PC-3 (cell line): ENCODE results near the gene SPATC1L. TPM values are rescaled to one million over a fixed set of nuclear protein-coding genes. Genes with fewer than 3 reads are reported as not detected.

Source experiments
- ATAC-seq: fragments of 200-7000 bp; cut with Tn5 transposase; 2 replicates; pipeline ENCODE4 v1.9.1; 2020; ENCODE audit warnings: mild to moderate bottlenecking, moderate library complexity
- BruUV-seq: library from RNA; stranded (reverse); fragments of 400-500 nt; replicated peaks from 2 replicates; lab custom pipeline; 2021; lab: Mats Ljungman, UMichigan
- CTCF ChIA-PET: fragments of 300-600 bp; sonication (Branson Sonifier 250); formaldehyde crosslinking; loops from one replicate; lab custom pipeline; 2022; ENCODE audit warnings: antibody characterized with exemption; lab: Charles Lee
- POLR2A ChIA-PET: fragments of 300-600 bp; sonication (Branson Sonifier 250); formaldehyde crosslinking; loops from one replicate; lab custom pipeline; 2022; ENCODE audit warnings: antibody characterized with exemption; ENCODE audit not compliant: unreplicated experiment; lab: Charles Lee
- DNase-seq: peaks from one replicate; pipeline ENCODE4 v3.0.0-alpha.2; 2015
- H2AFZ ChIP-seq: fragments of 300-600 bp; sonication (generic); 2 replicates; pipeline ENCODE4 v1.6.0; 2016; ENCODE audit warnings: antibody characterized with exemption, low read length
- H3F3A ChIP-seq: fragments of 300-600 bp; sonication (generic); one replicate; pipeline ENCODE4 v1.6.0; 2017; ENCODE audit warnings: antibody characterized with exemption, low read length, control low read depth, mild to moderate bottlenecking; ENCODE audit not compliant: unreplicated experiment
- H3K27ac ChIP-seq: fragments of 300-600 bp; sonication (generic); 2 replicates; pipeline ENCODE4 v1.5.1; 2016; ENCODE audit warnings: mild to moderate bottlenecking, low read length
- H3K27me3 ChIP-seq: fragments of 300-600 bp; sonication (generic); 2 replicates; pipeline ENCODE4 v1.6.1; 2016; ENCODE audit warnings: low read length, mixed read lengths
- H3K36me3 ChIP-seq: fragments of 300-600 bp; sonication (generic); 2 replicates; pipeline ENCODE4 v1.6.1; 2016; ENCODE audit warnings: low read depth, mixed run types, low read length, mixed read lengths
- H3K4me1 ChIP-seq: fragments of 300-600 bp; sonication (generic); 2 replicates; pipeline ENCODE4 v1.5.1; 2016; ENCODE audit warnings: low read length; ENCODE audit not compliant: insufficient read depth
- H3K4me2 ChIP-seq: fragments of 300-600 bp; sonication (generic); 2 replicates; pipeline ENCODE4 v1.6.0; 2016; ENCODE audit warnings: low read length
- H3K4me3 ChIP-seq: fragments of 300-600 bp; sonication (generic); 2 replicates; pipeline ENCODE4 v1.5.1; 2016; ENCODE audit warnings: mild to moderate bottlenecking, low read length, mixed read lengths
- H3K79me2 ChIP-seq: fragments of 300-600 bp; sonication (generic); 2 replicates; pipeline ENCODE4 v1.6.1; 2017; ENCODE audit warnings: low read length, mixed read lengths
- H3K9ac ChIP-seq: fragments of 300-600 bp; sonication (generic); 2 replicates; pipeline ENCODE4 v1.6.0; 2016; ENCODE audit warnings: mild to moderate bottlenecking, low read length
- H3K9me2 ChIP-seq: fragments of 300-600 bp; sonication (generic); replicated peaks from 2 replicates; pipeline ENCODE4 v1.6.1; 2016; ENCODE audit warnings: mixed run types, low read length, mixed read lengths
- H3K9me3 ChIP-seq: fragments of 300-600 bp; sonication (generic); 2 replicates; pipeline ENCODE4 v1.6.1; 2016; ENCODE audit warnings: low read length, mixed read lengths
- H4K20me1 ChIP-seq: fragments of 300-600 bp; sonication (generic); 2 replicates; pipeline ENCODE4 v1.6.1; 2016; ENCODE audit warnings: low read length, mixed read lengths
- EZH2 ChIP-seq: fragments of 300-600 bp; sonication (generic); IDR thresholded peaks from one replicate; pipeline ENCODE4 v1.6.1; 2017; ENCODE audit warnings: antibody characterized with exemption, mild to moderate bottlenecking, low read length; ENCODE audit not compliant: unreplicated experiment
- EZH2phosphoT487 ChIP-seq: fragments of 300-600 bp; sonication (generic); IDR thresholded peaks from 2 replicates; pipeline ENCODE4 v1.6.1; 2018; ENCODE audit warnings: mild to moderate bottlenecking, antibody characterized with exemption, low read length, borderline replicate concordance
- intact Hi-C: fragments of 100-400 bp; cut with micrococcal nuclease; formaldehyde crosslinking; loops from 2 replicates; pipeline ENCODE4 v1.9.0; 2023
- total RNA-seq: library from RNA; depleted of rRNA; stranded (reverse); fragments of >200 nt; gene quantifications from 2 replicates; pipeline ENCODE4 v1.2.3, GENCODE V29; 2014
- TF ChIP-seq, protein P1 (sequence below): fragments of 300-600 bp; sonication (generic); conservative IDR thresholded peaks from 2 replicates; pipeline ENCODE4 v1.5.1; 2017; ENCODE audit warnings: antibody characterized with exemption, low read depth, mild to moderate bottlenecking, low read length

SPATC1L gene
- total RNA-seq, 1 experiment from 2014 or later = 41.7 TPM

DNA sequence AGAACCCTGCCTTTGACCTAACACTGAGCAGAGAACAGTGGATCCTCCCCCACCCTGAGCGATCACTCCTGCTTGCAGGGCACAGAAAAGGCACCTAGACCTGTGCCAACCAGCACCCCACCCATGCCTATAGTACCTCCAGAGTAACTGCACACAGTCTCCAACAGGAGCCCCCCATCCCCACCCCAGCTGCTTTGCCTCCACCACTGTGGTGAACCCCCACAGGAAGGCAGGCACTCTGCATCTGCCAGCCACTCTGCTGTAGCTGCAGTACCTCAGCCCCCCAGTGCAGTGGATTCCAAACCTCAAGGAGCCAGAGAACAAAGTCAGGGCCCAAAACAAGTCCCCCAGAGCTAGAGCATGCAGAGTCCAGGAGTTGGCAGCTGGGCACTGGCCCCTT lies 10.7 kb downstream of the SPATC1L start:
- no peaks in the 10 kb centered on the region for H3K9me3 ChIP-seq
- ATAC-seq (no peak), DNase-seq (no peak)
- H3K4me3 ChIP-seq = no peak overlapping the region
- peaks cover 31% of the 10 kb centered on the region for H3K79me2 ChIP-seq
- H3K27ac ChIP-seq = no peak overlapping the region
- no peaks in the 10 kb centered on the region for H3K9me2 ChIP-seq
- POLR2A ChIA-PET = no interaction called here
- 0 out of 2 replicates have a peak, but pooled peaks cover 6% of the 10 kb centered on the region for H3K36me3 ChIP-seq
- CTCF ChIA-PET = no interaction called here
- H3F3A ChIP-seq = no peaks in the 10 kb centered on the region
- no peak for TF ChIP-seq EZH2phosphoT487
- no peak for TF ChIP-seq EZH2
- TF ChIP-seq, protein P1, sequence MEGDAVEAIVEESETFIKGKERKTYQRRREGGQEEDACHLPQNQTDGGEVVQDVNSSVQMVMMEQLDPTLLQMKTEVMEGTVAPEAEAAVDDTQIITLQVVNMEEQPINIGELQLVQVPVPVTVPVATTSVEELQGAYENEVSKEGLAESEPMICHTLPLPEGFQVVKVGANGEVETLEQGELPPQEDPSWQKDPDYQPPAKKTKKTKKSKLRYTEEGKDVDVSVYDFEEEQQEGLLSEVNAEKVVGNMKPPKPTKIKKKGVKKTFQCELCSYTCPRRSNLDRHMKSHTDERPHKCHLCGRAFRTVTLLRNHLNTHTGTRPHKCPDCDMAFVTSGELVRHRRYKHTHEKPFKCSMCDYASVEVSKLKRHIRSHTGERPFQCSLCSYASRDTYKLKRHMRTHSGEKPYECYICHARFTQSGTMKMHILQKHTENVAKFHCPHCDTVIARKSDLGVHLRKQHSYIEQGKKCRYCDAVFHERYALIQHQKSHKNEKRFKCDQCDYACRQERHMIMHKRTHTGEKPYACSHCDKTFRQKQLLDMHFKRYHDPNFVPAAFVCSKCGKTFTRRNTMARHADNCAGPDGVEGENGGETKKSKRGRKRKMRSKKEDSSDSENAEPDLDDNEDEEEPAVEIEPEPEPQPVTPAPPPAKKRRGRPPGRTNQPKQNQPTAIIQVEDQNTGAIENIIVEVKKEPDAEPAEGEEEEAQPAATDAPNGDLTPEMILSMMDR = no peak
- H3K4me2 ChIP-seq = no peak overlapping the region
- H2AFZ ChIP-seq = no peak overlapping the region
- H4K20me1 ChIP-seq = no peaks in the 10 kb centered on the region
- H3K4me1 ChIP-seq = peaks cover 12% of the 10 kb centered on the region
- no peak overlapping the region for H3K9ac ChIP-seq
- intact Hi-C loops = no loop called here
- H3K27me3 ChIP-seq = no peaks in the 10 kb centered on the region
- BruUV-seq = no TSS peak

DNA sequence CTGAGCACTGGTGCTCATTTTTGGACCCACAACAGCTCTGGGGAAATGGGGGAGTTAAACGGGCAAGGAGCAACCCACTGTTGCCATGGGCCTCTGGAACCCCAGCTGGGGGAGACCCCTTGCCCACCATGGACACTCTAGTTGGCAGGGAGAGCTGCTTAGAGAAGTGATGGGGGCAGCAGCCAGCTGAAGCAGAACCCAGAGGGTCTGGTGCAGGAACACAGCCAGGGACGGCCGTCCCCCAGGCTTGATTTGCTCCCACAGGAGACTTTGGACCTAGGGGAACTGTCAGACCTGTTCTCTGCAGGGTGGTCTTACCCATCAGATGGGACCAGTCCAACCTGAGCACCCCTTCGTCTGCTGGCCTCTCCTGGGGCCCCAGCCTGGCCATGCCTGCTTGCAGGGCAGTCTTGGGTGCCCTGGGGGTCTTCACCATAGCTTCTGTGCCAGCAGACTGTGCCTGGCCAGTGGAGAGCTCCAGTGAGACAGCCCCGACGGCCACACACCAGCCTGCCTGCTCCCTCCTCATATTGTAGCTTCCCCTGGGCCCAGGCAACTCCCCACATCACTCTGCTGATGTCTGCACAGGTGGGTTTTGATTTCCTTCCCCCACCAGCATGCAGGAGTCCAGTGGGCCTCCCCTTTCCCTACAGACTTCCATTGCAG lies 11.3 kb downstream of the SPATC1L start:
- Histone ChIP-seq H3K9me2 (no peaks in the 10 kb centered on the region), H3K9me3 (no peaks in the 10 kb centered on the region), H3F3A (no peaks in the 10 kb centered on the region), H3K9ac (no peak overlapping the region), H2AFZ (no peak overlapping the region), H3K4me2 (no peak overlapping the region), H4K20me1 (no peaks in the 10 kb centered on the region), H3K27me3 (no peaks in the 10 kb centered on the region), H3K36me3 (0 out of 2 replicates have a peak, but pooled peaks cover 6% of the 10 kb centered on the region), H3K79me2 (peaks cover 31% of the 10 kb centered on the region), H3K4me3 (no peak overlapping the region), H3K27ac (no peak overlapping the region), H3K4me1 (peaks cover 12% of the 10 kb centered on the region)
- DNase-seq (no peak), ATAC-seq (no peak)
- intact Hi-C loops = no loop called here
- TF ChIP-seq EZH2phosphoT487 (no peak), EZH2 (no peak)
- TF ChIP-seq, protein P1 = no peak
- BruUV-seq = no TSS peak
- POLR2A ChIA-PET = no interaction called here
- CTCF ChIA-PET = no interaction called here
